B cell (primary cell): ENCODE results near the gene FAM120B. TPM values are rescaled to one million over a fixed set of nuclear protein-coding genes. Genes with fewer than 3 reads are reported as not detected.

ENCODE experiments used
- ATAC-seq: fragments of 200-7000 bp; cut with Tn5 transposase; one replicate; pipeline ENCODE4 v1.10.0; 2021; ENCODE audit warnings: low read depth, mild to moderate bottlenecking, moderate number of reproducible peaks, moderate library complexity
- CTCF ChIA-PET: fragments of 350-600 bp; sonication (Branson Sonifier 250); formaldehyde crosslinking; loops from one replicate; lab custom pipeline; 2021; ENCODE audit warnings: antibody characterized with exemption, inconsistent platforms; lab: Charles Lee
- POLR2A ChIA-PET: fragments of 350-600 bp; sonication (Branson Sonifier 250); formaldehyde crosslinking; loops from one replicate; lab custom pipeline; 2021; ENCODE audit warnings: antibody characterized with exemption; lab: Charles Lee
- DNase-seq: peaks from one replicate; pipeline ENCODE4 v3.0.0; 2013
- H2AFZ ChIP-seq: 2 replicates; pipeline ENCODE4 v1.6.1; 2012; ENCODE audit warnings: mild to moderate bottlenecking, low read depth, low read length; ENCODE audit not compliant: insufficient read depth, poor library complexity, severe bottlenecking
- H3K27ac ChIP-seq, 2 donors: 1 replicate in 1 of 2; 2 replicates in 1 of 2; pipeline ENCODE4 v1.5.1; 2012 to 2013; ENCODE audit warnings: low read length in 2 of 2, mild to moderate bottlenecking in 2 of 2, moderate library complexity in 1 of 2
- H3K27me3 ChIP-seq, 4 experiments: fragments of 200-600 bp in 1 of 4; sonication (generic) in 1 of 4; replicated peaks in 1 of 4; 1 replicate in 2 of 4; 2 replicates in 2 of 4; pipeline versions ENCODE4 v1.6.1 to v1.7.0; 2013 to 2016; ENCODE audit warnings: low read length in 3 of 4, mild to moderate bottlenecking in 2 of 4, mixed read lengths in 1 of 4, moderate library complexity in 1 of 4; ENCODE audit not compliant: insufficient read depth in 4 of 4, control insufficient read depth in 3 of 4; ENCODE audit errors: control extremely low read depth in 1 of 4
- H3K36me3 ChIP-seq, 2 experiments: replicated peaks in 1 of 2; 1 replicate in 1 of 2; 2 replicates in 1 of 2; pipeline versions ENCODE4 v1.6.1 to v1.7.1; 2013; ENCODE audit warnings: low read length in 1 of 2; ENCODE audit not compliant: insufficient read depth in 2 of 2, control insufficient read depth in 1 of 2; ENCODE audit errors: control extremely low read depth in 1 of 2, extremely low read depth in 1 of 2
- H3K4me1 ChIP-seq, 2 donors: fragments of 200-600 bp in 1 of 2; sonication (generic) in 1 of 2; 1 replicate in 1 of 2; 2 replicates in 1 of 2; pipeline versions ENCODE4 v1.5.1 to v1.6.1; 2013 to 2017; ENCODE audit warnings: low read length in 2 of 2; ENCODE audit not compliant: control insufficient read depth in 2 of 2, insufficient read depth in 2 of 2
- H3K4me2 ChIP-seq: replicated peaks from 2 replicates; pipeline ENCODE3; 2012; ENCODE audit warnings: mild to moderate bottlenecking, low read depth, low read length; ENCODE audit not compliant: poor library complexity, severe bottlenecking
- H3K4me3 ChIP-seq, 5 experiments: fragments of 200-600 bp in 1 of 5; sonication (generic) in 1 of 5; 1 replicate in 3 of 5; 2 replicates in 2 of 5; pipeline versions ENCODE4 v1.5.1 to v1.7.0; 2011 to 2016; ENCODE audit warnings: low read length in 4 of 5, mild to moderate bottlenecking in 4 of 5, low read depth in 2 of 5, control low read depth in 1 of 5, moderate library complexity in 1 of 5; ENCODE audit not compliant: insufficient read depth in 1 of 5; ENCODE audit errors: control extremely low read depth in 1 of 5, extremely low read depth in 1 of 5
- H3K79me2 ChIP-seq: fragments of 200-600 bp; sonication (generic); one replicate; pipeline ENCODE4 v1.6.0; 2016; ENCODE audit warnings: low read length; ENCODE audit not compliant: control insufficient read depth, insufficient read depth
- H3K9ac ChIP-seq: fragments of 200-600 bp; sonication (generic); 2 replicates; pipeline ENCODE4 v1.6.1; 2017; ENCODE audit warnings: mild to moderate bottlenecking, low read length, moderate library complexity
- H3K9me3 ChIP-seq, 3 donors: one replicate each; pipeline versions ENCODE4 v1.6.1 to v1.7.1; 2013; ENCODE audit warnings: low read length in 2 of 3; ENCODE audit not compliant: control insufficient read depth in 2 of 3, insufficient read depth in 1 of 3; ENCODE audit errors: control extremely low read depth in 1 of 3
- H4K20me1 ChIP-seq: 2 replicates; pipeline ENCODE4 v1.6.0; 2012; ENCODE audit warnings: mild to moderate bottlenecking, low read length; ENCODE audit not compliant: insufficient read depth, control insufficient read depth, poor library complexity, severe bottlenecking
- H3K27ac Mint-ChIP-seq: one replicate; pipeline ENCODE4 v1.8.0; 2021; ENCODE audit warnings: mixed read lengths
- H3K27me3 Mint-ChIP-seq: one replicate; pipeline ENCODE4 v1.8.0; 2021; ENCODE audit warnings: mixed read lengths
- H3K4me1 Mint-ChIP-seq: one replicate; pipeline ENCODE4 v1.8.0; 2021; ENCODE audit warnings: mixed read lengths
- H3K4me3 Mint-ChIP-seq: one replicate; pipeline ENCODE4 v1.8.0; 2021; ENCODE audit warnings: mixed read lengths
- H3K9me3 Mint-ChIP-seq: one replicate; pipeline ENCODE4 v1.8.0; 2022; ENCODE audit warnings: mixed read lengths; ENCODE audit not compliant: insufficient read depth
- EZH2 ChIP-seq: IDR thresholded peaks from 2 replicates; pipeline ENCODE4 v1.6.1; 2012; ENCODE audit warnings: borderline replicate concordance, low read depth, mild to moderate bottlenecking, moderate library complexity, low read length; ENCODE audit not compliant: insufficient read depth, poor library complexity, severe bottlenecking
- WGBS: methylation state at CpG from one replicate; pipeline ENCODE4 v1.1.5; 2013; ENCODE audit warnings: missing lambda C conversion rate; ENCODE audit not compliant: insufficient coverage; 5-methylcytosine and 5-hydroxymethylcytosine counted together
- intact Hi-C: fragments of 100-400 bp; cut with micrococcal nuclease; formaldehyde crosslinking; loops from one replicate; pipeline ENCODE4 v1.10.0; 2022
- polyA plus RNA-seq: library from polyadenylated mRNA; depleted of rRNA; stranded (reverse); fragments of >200 nt; gene quantifications from 2 replicates; pipeline ENCODE4 v1.2.3, GENCODE V29; 2012
- total RNA-seq, 2 donors: library from RNA; stranded (reverse); fragments of 120-200 nt in 1 of 2; gene quantifications; 1 replicate in 1 of 2; 2 replicates in 1 of 2; pipeline versions ENCODE4 v1.2.3 to v1.2.4, GENCODE V29; 2013 to 2022
- TF ChIP-seq, protein P1 (sequence below): fragments of 200-600 bp; IDR thresholded peaks from one replicate; pipeline ENCODE4 v1.8.0; 2022; ENCODE audit warnings: antibody characterized with exemption, mild to moderate bottlenecking

The FAM120B gene
- total and polyA plus RNA-seq, 2 donors (not counting 1 experiment from before 2014, with no cell fraction given): 12.5 to 51.7 TPM

DNA sequence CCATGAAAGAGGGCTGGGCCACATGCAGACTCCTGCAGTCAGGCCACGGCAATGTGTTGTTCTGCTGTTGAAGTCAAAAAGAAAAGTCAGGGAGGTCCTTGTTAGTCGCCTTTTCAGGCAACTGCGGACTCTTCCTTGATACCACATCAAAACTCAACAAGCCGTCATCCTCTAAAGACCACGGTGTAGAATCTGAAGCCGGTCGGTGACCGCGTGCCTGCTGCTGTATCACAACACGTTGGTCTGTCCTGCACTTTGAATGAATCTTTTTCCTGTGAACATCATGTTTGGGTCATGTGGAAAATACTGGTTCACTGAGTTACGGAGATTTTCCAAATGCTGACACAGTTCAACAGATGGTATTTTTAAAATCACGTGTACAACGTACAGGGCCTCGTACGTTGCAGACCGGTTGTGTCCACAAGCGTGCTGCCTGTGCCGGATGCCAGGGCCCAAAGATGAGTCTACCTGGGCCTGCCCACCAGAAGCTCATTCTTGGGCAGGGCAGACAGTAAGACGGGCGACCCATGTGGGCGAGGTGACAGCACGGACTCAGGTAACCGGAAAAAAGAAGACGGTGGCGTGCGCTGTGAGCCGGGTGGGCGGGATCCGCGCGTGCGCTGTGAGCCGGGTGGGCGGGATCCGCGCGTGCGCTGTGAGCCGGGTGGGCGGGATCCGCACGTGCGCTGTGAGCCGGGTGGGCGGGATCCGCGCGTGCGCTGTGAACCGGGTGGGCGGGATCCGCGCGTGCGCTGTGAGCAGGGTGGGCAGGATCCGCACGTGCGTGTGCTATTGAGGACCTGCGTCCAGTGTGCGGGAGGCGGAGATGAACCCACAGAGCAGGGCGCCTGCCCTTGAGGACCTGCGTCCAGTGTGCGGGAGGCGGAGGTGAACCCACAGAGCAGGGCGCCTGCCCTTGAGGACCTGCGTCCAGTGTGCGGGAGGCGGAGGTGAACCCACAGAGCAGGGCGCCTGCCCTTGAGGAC is 114.5 kb downstream of the FAM120B start:
- no peaks in the 10 kb centered on the region for H3K79me2 ChIP-seq
- ChIA-PET CTCF (no interaction called here), POLR2A (no interaction called here)
- no peak overlapping the region for H2AFZ ChIP-seq
- TF ChIP-seq EZH2: no peak
- TF ChIP-seq, protein P1, sequence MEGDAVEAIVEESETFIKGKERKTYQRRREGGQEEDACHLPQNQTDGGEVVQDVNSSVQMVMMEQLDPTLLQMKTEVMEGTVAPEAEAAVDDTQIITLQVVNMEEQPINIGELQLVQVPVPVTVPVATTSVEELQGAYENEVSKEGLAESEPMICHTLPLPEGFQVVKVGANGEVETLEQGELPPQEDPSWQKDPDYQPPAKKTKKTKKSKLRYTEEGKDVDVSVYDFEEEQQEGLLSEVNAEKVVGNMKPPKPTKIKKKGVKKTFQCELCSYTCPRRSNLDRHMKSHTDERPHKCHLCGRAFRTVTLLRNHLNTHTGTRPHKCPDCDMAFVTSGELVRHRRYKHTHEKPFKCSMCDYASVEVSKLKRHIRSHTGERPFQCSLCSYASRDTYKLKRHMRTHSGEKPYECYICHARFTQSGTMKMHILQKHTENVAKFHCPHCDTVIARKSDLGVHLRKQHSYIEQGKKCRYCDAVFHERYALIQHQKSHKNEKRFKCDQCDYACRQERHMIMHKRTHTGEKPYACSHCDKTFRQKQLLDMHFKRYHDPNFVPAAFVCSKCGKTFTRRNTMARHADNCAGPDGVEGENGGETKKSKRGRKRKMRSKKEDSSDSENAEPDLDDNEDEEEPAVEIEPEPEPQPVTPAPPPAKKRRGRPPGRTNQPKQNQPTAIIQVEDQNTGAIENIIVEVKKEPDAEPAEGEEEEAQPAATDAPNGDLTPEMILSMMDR: no peak
- H3K4me1 ChIP-seq: no peaks in the 10 kb centered on the region
- Mint-ChIP-seq H3K4me3 (no peak overlapping the region), H3K27ac (no peak overlapping the region), H3K9me3 (no peaks in the 10 kb centered on the region), H3K27me3 (peaks cover 20% of the 10 kb centered on the region), H3K4me1 (no peaks in the 10 kb centered on the region)
- H3K9me3 ChIP-seq: peaks cover 0 to 10% (median 0%) of the 10 kb centered on the region in 3 donors
- intact Hi-C loops: no loop called here
- no peak overlapping the region for H3K4me2 ChIP-seq
- 87% methylated on average over 44 of the region's 70 CpGs for WGBS
- no peak for DNase-seq
- H3K9ac ChIP-seq: no peak overlapping the region
- no peaks in the 10 kb centered on the region for H4K20me1 ChIP-seq
- H3K36me3 ChIP-seq: no peaks in the 10 kb centered on the region
- no peak overlapping the region for H3K4me3 ChIP-seq
- peaks cover 0 to 12% (median 0%) of the 10 kb centered on the region in 4 experiments for H3K27me3 ChIP-seq
- ATAC-seq: no peak
- no peak overlapping the region for H3K27ac ChIP-seq

DNA sequence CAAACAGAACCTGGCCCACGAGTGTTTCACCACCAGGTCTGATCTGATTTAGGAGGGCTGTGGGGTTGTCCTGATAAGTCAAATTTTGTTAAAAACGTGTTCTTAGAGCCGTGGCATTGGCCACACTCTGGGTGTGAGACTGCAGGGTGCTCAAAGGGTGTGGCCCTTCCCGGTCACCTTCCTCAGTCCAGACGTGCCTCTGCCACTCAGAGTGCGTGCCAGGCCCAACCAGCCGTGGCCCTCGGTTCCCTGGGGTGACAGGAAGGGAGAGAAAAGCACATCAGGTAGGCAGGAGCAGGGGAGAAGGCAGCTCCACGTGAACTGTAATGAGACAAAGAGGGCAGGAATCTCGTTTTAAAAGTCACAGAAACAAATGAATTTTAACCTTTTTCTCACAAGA is 115.4 kb downstream of the FAM120B start:
- Histone ChIP-seq H3K27me3 (peaks cover 0 to 13% (median under 1%) of the 10 kb centered on the region in 4 experiments), H4K20me1 (no peaks in the 10 kb centered on the region), H3K36me3 (no peaks in the 10 kb centered on the region), H2AFZ (no peak overlapping the region), H3K9ac (no peak overlapping the region), H3K4me1 (no peaks in the 10 kb centered on the region), H3K9me3 (peaks cover 0 to 6% (median 0%) of the 10 kb centered on the region in 3 donors), H3K4me3 (no peak overlapping the region), H3K4me2 (no peak overlapping the region), H3K79me2 (no peaks in the 10 kb centered on the region), H3K27ac (no peak overlapping the region)
- ATAC-seq (no peak), DNase-seq (no peak)
- Mint-ChIP-seq H3K9me3 (no peaks in the 10 kb centered on the region), H3K4me1 (no peaks in the 10 kb centered on the region), H3K4me3 (no peak overlapping the region), H3K27ac (no peak overlapping the region), H3K27me3 (peaks cover 25% of the 10 kb centered on the region)
- intact Hi-C loops: no loop called here
- CTCF ChIA-PET: no interaction called here
- 68% methylated on average over 6 of the region's 10 CpGs for WGBS
- TF ChIP-seq, protein P1: no peak
- TF ChIP-seq EZH2: no peak
- POLR2A ChIA-PET: no interaction called here
